ENCODE data around the gene CAMSAP2. TPM values are rescaled to one million over a fixed set of nuclear protein-coding genes. Genes with fewer than 3 reads are reported as not detected.

The CAMSAP2 gene
- total and polyA plus RNA-seq, 8 donors: 2.7 to 10.3 (median 4.4) TPM

DNA sequence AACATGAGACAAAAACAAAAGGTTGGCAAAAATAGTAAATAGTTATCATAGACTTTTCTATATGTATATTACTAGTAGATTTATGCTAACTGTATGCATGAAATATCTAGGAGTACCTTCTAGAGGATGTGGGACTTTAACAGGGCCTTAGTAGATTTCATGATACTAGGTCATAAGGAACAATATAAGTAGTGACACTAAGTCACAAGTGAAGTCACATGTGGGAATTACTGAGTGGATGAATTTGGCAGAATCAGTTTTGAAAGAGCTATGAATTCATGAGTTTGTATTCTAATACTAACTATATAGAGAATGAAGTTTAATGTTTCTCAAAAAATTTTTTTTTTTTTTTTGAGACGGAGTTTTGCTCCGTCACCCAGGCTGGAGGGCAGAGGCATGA lies 81.0 kb downstream of the CAMSAP2 start:
- TF ChIP-seq, protein P1, sequence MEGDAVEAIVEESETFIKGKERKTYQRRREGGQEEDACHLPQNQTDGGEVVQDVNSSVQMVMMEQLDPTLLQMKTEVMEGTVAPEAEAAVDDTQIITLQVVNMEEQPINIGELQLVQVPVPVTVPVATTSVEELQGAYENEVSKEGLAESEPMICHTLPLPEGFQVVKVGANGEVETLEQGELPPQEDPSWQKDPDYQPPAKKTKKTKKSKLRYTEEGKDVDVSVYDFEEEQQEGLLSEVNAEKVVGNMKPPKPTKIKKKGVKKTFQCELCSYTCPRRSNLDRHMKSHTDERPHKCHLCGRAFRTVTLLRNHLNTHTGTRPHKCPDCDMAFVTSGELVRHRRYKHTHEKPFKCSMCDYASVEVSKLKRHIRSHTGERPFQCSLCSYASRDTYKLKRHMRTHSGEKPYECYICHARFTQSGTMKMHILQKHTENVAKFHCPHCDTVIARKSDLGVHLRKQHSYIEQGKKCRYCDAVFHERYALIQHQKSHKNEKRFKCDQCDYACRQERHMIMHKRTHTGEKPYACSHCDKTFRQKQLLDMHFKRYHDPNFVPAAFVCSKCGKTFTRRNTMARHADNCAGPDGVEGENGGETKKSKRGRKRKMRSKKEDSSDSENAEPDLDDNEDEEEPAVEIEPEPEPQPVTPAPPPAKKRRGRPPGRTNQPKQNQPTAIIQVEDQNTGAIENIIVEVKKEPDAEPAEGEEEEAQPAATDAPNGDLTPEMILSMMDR (IDR thresholded peaks at IDR 0.05): no peak
- ATAC-seq (no peak), DNase-seq (no peak), FAIRE-seq (no peak)
- H3K36me3 ChIP-seq: no peaks in the 10 kb centered on the region
- no peak overlapping the region for H3K4me3 ChIP-seq
- WGBS, 2 donors: 95 to 100% methylated on average over 2 of the region's 2 CpGs
- no peaks in the 10 kb centered on the region for H3K27me3 ChIP-seq
- no peak overlapping the region for H3K27ac ChIP-seq
- no peaks in the 10 kb centered on the region for H3K9me3 ChIP-seq
- intact Hi-C loops (cut with DNase I): no loop called here
- H3K4me1 ChIP-seq: no peaks in the 10 kb centered on the region

DNA sequence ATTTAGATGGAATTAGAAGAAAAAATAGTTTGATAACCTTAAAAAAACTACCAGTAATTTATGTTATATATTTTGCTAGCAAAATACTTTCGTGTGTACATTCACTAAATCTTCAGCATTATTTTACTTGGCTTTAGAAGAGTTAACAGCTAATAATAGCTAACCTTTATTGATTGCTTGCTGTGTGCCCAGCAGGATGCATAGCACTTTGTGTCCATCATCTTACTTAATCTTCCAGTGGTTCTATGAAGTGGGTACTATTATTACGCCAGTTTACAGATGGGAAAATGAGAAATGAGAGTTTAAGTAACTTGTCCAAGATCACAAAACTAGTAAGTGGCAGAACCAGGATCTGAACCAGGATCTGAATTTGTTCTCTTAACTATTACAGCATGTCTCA lies 92.4 kb downstream of the CAMSAP2 start:
- FAIRE-seq (no peak), ATAC-seq (no peak), DNase-seq (no peak)
- WGBS, 2 donors: 25 to 39% methylated on average over 2 of the region's 2 CpGs
- intact Hi-C loops (cut with DNase I): no loop called here
- Histone ChIP-seq H3K4me1 (peaks cover 3 to 12% (median 12%) of the 10 kb centered on the region in 3 donors), H3K9me3 (no peaks in the 10 kb centered on the region), H3K27me3 (no peaks in the 10 kb centered on the region), H3K4me3 (no peak overlapping the region), H3K36me3 (no peaks in the 10 kb centered on the region), H3K27ac (no peak overlapping the region)
- TF ChIP-seq, protein P1 (IDR thresholded peaks at IDR 0.05): no peak

DNA sequence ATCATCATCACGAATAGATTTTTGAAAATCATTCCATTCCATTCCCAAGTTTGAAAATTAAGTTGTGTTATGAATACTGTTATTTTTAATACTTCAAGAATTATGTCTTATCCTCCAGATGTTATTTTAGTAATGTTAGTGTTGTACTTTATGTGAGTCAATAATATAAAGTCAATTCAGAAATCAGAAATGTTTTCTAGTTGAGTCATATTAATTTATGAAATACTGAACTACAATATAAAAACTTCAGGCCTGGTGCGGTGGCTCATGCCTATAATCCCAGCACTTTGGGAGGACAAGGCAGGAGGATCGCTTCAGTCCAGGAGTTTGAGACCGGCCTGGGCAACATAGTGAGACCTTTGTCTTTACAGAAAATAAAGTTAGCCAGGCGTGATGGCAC lies 95.7 kb downstream of the CAMSAP2 start:
- no peak for FAIRE-seq
- no peak for DNase-seq
- ATAC-seq: no peak
- WGBS, 2 donors: 89 to 92% methylated on average over 5 of the region's 5 CpGs
- TF ChIP-seq, protein P1 (IDR thresholded peaks at IDR 0.05): no peak
- Histone ChIP-seq H3K27me3 (no peaks in the 10 kb centered on the region), H3K36me3 (no peaks in the 10 kb centered on the region), H3K27ac (no peak overlapping the region), H3K4me1 (peaks cover 0 to 6% (median 3%) of the 10 kb centered on the region in 3 donors), H3K4me3 (no peak overlapping the region), H3K9me3 (no peaks in the 10 kb centered on the region)
- intact Hi-C loops (cut with DNase I): no loop called here

DNA sequence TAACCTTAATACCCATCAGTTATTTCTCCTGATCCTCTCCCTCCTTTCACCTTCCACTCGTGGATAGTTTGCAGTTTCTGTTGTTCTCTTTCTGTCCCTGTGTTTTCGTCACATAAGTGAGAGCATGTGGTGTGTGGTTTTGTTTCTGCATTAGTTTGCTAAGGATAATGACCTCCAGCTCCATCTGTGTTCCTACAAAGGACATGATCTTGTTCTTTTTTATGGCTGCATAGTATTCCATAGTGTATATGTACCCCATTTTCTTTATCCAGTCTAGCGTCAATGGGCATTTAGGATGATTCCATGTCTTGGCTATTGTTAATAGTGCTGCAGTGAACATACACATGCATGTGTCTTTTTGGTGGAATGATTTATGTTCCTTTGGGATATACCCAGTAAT lies 97.5 kb downstream of the CAMSAP2 start:
- H3K27ac ChIP-seq: no peak overlapping the region
- peaks cover 0 to 3% (median 1%) of the 10 kb centered on the region in 3 donors for H3K4me1 ChIP-seq
- intact Hi-C loops (cut with DNase I): no loop called here
- DNase-seq: no peak
- TF ChIP-seq, protein P1 (IDR thresholded peaks at IDR 0.05): no peak
- ATAC-seq: no peak
- no peaks in the 10 kb centered on the region for H3K27me3 ChIP-seq
- H3K9me3 ChIP-seq: no peaks in the 10 kb centered on the region
- no peak overlapping the region for H3K4me3 ChIP-seq
- FAIRE-seq: no peak
- WGBS, 2 donors: 89 to 100% methylated on average over 3 of the region's 3 CpGs
- H3K36me3 ChIP-seq: no peaks in the 10 kb centered on the region

DNA sequence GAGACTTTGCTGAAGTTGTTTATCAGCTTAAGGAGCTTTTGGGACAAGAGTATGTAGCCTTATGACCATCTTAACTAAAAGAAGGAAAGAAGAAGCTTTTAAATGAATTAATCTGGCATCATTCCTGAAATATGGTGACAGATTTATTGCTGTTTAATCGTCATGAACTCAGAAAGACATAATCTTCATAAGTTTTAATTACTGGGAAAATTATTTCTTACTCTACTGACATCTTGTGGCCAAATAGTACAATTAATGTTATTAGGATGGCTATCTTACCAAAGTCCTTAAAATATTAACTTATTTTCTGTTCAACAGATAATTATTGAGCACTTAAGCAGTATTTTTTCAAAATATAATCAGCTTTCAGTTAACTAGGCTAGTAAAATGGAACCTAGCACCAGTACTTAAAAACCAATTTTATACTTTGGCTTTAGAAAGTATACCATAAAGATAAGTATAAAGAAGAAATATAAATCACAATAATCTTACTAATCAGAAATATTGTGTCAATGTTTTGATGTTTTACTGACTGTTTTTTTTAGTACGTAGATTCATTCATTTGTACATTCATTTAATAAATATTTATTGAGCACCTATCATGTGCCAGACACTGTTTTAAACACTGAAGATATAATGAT lies 99.4 kb downstream of the CAMSAP2 start:
- intact Hi-C loops (cut with DNase I): no loop called here
- ATAC-seq: peak in 3 of 4 donors; percentile 45 to 57 (median 46)
- H3K4me3 ChIP-seq: no peak overlapping the region

More for the DNA sequence above, 99.4 kb downstream of the CAMSAP2 start:
- no peak overlapping the region for H3K27ac ChIP-seq
- 20 to 23% methylated on average over 2 of the region's 2 CpGs for whole genome bisulfite sequencing, 2 donors
- no peaks in the 10 kb centered on the region for H3K27me3 ChIP-seq
- TF ChIP-seq, protein P1 (IDR thresholded peaks at IDR 0.05): peak in 3 of 4 donors; percentile 15 to 39 (median 32)
- no peaks in the 10 kb centered on the region for H3K4me1 ChIP-seq
- H3K36me3 ChIP-seq: no peaks in the 10 kb centered on the region
- no peak for DNase-seq
- FAIRE-seq: peak; percentile 72
- no peaks in the 10 kb centered on the region for H3K9me3 ChIP-seq

Data from pancreas (tissue), 10 donors.